GM18498 (cell line): Measurements from ENCODE around the gene DDX51.
"Not testable (repeated sequence)": the region's sequence is repeated elsewhere in the genome, so short reads cannot be mapped to it uniquely, and the experiment has no call there.

ENCODE experiments used
- ATAC-seq: cut with Tn5 transposase; IDR thresholded peaks from one replicate; pipeline ENCODE4 v1.9.1; 2021; ENCODE audit warnings: mild to moderate bottlenecking, moderate library complexity; ENCODE audit not compliant: unreplicated experiment

DDX51 gene

DNA sequence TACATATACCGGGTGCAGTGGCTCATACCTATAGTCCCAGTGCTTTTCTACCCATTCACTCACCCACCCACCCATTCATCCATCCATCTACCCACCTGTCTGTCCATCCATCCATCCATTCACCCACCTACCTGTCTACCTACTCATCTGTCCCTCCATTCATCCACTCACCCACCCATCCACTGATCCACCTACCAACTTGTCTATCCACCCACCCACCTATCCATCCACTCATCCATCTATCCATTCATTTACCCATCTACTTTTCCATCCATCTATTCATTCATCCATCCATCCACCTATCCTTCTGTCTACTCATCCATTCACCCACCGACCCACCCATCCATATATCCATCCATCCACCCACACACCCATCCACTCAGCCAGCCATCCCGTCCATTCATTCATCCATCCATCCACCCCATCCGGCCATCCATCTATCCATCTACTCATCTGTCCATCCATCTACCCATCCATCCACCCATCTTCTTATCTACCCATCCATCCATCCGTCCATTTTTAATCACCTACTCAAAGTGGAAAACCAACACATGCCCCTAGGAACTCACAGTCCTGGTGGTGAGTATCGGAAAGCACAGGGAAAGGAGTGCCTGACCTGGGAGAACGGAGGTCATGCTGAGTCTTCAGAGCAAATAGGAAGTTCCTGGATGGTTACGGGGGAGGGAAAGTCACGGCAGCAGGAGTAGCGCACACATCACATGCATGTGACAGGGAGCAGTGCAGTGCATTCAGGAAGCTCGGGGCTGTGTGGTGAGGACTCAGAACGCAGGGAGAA, 20.0 kb downstream of the DDX51 start:
- ATAC-seq, result no peak

DNA sequence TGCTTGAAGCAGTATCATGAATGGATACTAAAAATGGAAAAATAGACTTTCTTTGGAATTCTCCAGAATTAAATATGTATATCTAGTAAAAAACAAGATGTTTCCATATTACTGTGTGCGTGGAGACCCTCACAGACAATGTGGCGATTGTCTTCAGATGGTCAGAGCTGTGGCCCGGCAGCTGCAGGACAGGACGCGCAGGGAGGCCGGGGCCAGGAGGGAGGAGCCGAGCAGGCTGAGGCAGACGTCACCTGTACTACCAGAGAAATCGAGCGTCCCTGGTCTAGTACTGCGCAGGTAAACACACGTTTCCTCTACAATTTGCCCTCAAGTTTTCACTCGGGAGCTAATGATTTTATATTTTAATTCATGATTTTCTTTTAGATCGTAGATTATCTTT, 22.8 kb downstream of the DDX51 start:
- ATAC-seq, result no peak

DNA sequence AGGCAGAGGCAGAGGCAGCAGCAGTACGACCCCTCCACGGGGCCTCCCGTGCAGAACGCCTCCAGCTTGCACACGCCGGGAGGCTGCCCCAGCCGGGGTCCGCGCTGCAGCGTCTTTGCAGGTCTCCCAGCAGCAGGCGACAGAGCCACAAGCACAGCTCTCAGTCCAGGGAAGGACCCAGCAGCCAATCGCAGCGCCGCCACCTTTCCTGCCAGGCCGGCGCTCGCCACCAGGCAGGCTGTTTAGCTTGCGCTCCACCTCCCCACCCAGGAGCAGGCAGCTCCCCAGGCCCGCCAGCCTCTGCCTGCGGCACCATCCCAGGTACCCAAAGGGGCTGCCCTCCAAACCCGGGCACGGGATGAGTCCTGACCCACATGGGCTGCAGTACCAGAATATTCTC, 25.2 kb downstream of the DDX51 start:
- ATAC-seq, result no peak

DNA sequence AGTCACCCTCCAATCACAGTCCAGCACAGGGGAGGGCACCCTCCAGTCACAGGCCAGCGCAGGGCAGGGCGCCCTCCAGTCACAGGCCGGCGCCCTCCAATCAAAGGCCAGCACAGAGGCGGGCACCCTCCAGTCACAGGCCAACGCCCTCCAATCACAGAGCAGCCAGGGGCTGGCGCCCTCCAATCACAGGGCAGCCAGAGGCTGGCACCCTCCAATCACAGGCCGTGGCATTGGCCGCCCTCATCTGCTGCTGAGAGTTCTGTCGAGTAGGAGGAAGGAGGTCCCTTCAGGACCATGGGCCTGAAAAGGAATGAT, 26.6 kb downstream of the DDX51 start:
- no peak for ATAC-seq

DNA sequence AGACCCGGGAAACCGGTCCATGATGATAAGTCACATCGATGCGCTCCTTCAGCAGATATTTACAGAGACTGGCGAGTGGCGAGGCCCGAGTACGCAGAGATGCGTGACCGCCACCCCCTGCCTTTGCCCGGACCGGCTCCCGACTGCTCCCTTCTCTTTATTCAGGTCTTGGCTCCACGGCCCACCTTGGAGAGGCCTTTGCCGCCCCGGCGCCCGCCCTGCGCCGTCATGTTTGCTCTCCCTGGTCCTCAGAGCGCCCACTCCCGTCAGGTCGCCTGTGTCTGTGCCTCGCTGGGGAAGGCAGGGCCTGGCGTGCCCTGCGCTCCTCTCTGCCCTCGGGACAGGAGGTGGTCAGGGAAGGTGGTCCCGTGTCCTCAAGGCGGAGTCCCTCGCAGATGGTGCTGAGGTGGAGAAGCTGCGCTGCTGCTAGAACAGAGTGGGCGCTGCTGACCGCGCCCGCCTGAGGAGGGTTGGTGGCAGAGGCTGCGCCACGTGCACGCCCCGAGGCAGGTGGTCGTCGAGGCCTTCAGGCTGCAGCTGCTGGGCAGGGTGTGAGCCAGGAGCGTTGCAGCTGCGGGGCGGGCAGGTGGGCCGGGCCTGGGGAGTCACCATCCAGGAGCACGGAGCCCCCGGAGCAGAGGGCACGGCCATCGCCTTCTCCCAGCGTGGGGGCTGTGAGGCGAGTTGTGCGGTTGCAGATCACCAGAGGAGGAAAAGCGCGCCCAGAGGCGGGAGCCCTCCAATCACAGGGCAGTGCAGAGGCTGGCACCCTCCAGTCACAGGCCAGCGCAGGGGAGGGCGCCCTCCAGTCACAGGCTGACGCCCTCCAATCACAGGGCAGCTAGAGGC, 27.2 kb downstream of the DDX51 start:
- ATAC-seq, result no peak

DNA sequence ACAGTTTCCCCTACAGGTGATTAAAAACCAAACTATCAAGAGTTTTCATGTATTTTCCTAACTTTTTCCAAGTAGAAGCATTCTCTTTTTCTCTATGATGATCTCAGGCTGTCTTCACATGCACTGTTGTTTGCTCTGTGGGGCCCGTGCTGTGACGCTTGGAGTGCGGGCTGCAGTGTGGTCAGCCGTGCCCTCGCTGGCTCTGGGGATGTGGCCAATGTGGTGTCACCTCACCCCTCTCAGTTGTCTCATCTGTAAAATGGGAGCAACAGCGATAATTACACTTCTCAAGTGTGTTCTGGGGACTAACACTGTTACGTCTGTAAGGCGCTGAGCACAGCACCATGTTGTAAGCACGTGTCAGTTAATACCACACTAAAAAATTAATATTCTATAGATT, 28.6 kb downstream of the DDX51 start:
- ATAC-seq, result no peak

DNA sequence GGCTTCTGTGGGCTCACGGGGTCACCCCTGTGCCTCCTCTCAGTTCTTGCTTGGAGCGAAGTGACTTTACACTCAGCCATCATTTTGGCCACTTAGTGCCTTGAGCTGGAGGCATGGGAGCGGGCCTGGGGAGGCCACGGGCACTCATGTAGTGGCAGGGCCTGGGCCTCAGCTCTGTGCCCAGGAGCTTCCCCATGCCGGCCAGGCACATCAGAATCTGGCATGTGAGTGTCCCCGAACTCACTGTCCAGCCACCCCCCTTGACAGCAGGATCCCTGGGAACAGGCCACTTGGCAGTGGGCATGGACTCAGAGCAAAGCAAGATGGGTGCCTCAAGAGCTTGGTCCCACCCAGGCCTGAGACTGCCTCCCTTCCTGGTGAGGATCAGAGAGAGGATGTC, 29.5 kb downstream of the DDX51 start:
- no peak for ATAC-seq

DNA sequence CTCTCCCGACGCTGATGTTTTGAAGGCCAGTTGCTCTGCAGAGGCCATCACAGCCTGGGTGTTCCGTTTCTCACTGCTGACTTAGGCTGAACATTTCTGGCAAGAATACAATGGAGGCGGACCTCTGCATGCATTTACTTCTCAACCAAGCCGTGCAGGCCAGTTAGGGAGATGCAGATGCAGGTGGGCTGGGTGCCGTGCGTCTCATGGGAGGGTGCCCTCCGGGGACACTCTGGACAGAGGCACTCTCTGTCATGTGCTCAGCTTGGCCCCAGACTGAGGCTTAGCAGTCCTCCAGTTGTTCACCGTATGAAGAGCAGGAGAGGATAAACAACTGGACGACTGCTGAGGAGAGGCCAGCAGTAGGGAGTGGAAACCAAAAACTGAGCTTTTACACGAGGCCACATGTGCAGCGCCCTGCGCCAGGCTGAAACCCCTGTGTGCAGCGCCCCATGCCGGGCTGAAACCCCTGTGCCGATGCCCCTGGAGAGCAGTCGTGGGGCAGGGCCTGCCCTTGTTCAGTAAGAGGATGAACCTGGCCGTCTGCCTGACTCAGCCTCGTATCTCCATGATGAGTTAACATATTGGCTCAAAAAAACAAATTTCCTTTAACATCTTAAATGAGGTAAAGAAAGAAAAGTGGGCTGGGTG, 32.3 kb downstream of the DDX51 start:
- no peak for ATAC-seq

DNA sequence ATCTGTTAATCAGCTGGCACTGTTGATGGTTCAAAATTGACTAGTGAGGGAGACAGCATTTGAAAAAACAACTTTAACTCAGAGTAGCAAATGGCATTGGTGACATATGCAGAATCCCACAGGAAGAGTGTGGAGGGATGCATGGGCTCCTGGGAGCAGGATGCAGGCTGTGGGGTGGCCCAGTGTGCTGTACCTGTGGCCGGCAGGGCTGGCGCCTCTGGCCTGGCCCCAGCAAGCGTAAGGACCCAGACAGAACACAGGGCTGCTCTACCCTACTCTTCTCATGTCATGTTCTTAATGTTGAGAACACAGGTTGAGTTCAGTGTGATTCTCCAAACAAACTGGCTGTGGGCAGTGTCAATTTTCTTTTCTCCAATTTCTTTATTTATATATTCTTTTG, 33.4 kb downstream of the DDX51 start:
- no peak for ATAC-seq

DNA sequence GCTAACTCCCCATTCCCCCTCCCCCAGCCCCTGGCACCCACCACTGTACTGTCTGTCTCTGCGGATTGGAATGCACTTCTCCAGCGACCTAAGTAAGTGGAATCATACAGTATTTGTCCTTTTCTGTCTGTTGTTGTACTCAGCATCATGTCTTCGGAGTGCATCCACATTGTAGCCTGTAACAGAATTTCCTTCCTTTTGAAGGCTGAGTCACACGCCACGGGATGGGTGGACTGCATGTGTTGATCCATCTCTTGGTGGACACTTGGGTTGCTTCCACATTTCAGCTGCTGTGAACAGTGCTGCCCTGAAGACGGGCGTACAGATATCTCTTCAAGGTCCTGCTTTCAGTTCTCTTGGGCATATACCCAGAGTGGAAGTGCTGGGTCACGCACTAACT, 34.4 kb downstream of the DDX51 start:
- ATAC-seq, result no peak

DNA sequence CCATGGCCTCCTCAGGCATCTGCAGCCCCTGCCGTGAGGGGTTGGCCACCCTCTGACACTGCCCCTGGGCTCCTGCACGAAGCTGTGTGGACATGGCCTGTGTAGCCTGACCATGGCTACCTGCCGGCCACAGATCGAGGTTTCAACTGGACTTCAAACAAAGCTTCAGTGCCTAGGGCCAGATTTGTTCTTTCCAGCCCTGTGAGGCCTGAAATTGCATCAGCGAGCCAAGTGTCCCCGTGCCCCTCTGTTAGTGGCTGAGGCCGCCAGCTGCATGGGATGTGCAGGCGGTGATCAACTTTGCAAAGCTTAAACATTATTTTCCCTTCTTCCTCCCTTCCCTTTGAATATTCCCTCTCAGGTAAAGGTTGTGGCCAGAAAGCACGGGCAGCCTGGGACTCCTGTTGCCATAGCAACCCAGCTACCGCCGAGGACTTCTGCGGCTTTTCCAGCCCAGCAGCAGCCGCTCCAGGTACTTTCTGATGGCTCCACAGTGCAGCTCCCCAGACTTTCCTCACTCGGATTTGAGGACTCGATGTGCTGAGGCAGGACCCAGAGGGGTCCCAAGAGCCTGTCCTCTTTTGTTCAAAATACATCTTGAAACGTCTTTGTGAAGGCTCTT, 35.8 kb downstream of the DDX51 start:
- ATAC-seq, result no peak

DNA sequence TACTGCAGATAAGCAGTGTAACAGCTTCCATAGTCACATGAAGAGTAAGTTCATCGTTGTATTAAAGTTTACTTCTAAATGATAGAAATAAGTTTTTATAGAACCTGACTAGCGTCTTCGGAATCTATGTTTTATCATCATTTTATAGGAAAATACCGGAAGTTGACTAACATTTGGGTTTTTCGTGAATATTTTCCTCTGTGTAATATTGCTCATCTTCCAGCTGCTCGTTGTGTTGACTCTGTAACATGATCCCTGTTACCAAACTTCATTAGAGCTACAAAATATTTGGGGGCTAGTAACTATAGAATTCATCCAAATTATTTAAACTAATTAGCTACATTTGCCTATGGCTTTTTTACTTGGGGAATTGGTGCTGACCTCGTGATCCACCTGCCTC, 37.2 kb downstream of the DDX51 start:
- no peak for ATAC-seq

DNA sequence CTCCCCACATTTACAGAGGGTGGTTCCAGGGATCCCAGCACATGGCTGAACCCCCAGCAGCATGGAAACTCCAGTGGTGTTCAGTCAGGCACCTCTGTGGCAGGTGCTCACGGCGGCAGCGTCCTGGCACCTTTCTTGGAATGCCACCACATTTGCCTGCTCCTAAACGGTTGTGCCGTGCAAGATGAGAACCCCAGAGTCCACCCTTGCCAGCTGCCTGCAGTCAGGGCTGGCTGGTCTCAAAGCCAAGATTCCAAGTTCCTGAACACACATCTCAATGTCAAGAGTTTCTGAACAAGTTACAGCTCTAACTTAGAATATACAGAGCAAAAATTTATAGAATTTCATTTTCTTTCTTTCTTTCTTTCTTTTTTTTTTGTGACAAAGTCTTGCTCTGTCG, 38.7 kb downstream of the DDX51 start:
- ATAC-seq, result no peak

DNA sequence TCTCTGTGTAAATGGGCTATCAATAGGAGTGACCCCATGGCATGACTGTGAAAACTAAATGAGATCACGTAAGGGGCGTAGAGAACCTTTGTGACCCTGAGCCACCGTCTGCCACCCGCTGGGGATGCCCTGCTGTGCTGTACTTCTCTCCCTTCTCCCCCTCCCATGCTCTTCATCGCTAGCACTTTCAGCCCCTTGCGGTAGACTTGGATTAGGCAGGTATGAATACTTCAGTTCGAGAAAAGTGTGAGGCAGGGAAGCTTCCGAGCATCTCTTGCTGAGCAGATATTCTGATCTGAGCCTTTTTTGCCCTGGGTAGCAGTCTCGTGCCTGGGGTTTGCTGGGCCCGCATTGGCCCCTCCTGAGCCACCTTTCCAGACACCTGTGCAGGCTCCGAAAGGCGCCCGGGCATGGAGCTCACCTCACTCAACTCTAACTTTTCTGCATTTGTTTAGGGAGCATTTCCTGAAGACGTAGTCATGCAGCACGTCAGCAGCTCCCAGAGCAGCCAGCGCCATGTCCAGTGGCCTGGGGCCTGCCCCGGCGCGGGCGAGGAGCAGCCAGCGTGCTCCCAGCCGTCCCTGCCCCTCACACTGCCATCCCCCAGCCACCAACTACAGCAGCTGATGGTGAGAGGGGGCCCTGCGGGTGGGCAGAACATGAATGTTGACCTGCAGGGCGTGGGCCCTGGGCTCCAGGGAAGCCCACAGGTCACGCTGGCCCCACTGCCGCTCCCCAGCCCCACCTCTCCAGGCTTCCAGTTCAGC, 40.4 kb downstream of the DDX51 start:
- ATAC-seq, result no peak

DNA sequence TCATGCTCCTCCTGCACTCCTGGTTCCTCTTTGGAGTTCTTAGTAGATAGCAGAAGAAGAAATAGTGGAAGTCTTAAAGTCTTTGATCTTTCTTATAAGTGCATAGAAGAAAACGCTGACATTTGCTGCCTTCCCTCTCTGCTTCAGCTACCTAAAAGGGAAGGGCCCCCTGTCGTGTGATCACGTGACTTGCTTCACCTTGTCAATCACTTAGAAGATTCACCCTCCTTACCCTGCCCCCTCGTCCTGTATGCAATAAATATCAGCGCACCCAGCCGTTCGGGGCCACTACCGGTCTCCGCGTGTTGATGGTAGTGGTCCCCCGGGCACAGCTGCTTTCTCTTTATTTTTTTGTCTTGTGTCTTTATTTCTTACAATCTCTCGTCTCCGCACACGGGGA, 41.0 kb downstream of the DDX51 start:
- ATAC-seq, result not testable (repeated sequence)

DNA sequence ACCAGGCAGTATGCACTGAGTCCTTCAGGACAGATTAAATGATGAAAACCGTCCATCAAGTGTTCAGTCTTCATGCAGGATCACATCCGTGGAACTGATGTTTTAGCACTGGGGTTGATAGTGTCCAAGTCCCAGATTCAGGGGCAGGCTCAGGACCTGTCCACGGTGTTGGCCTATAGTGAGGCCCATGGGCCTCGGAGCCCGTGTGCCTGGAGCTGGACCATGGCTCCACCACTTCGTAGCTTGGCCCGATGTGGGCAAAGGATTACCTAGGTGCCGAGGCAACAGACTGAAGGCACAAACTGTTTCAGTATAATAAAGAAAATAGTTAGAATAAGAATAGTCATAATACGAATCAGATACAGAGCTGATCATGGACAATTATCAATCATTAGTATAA, 41.8 kb downstream of the DDX51 start:
- ATAC-seq, result no peak

DNA sequence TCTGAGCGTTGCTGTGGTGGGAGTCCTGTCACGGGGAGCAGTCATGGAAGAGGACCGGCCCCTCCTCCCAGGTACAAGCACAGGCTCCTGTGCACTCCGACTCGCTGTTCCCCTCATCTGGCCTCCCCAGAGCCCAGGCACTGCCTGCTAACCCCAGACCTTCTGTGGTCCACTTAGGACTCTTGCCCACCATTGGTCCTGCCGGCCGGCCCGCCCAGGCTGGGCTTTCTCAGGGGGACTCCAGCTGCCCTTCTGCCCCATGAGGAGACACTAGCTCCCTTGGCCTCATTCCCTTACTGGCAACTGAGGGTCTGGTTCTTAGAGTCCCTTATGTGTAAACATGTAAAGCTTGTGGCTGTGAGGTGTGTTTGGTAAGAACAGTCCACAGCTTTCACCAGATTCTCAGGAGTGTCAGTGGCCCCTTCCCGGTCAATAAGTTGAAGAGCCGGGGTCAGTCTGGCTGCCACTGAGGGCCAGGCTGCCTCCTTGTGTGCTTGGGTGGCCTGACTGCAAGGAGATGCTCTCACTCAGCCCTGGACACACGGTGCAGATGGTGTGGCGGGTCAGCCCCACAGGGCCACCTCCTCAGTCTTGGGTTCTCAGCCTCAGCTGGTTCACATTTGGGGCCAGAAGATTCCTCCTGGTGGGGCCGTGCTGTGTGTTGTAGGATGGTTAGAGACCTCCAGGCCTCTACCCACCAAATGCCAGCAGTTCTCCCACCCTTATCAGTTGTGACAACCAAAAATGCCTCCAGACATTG, 43.6 kb downstream of the DDX51 start:
- ATAC-seq, result no peak

DNA sequence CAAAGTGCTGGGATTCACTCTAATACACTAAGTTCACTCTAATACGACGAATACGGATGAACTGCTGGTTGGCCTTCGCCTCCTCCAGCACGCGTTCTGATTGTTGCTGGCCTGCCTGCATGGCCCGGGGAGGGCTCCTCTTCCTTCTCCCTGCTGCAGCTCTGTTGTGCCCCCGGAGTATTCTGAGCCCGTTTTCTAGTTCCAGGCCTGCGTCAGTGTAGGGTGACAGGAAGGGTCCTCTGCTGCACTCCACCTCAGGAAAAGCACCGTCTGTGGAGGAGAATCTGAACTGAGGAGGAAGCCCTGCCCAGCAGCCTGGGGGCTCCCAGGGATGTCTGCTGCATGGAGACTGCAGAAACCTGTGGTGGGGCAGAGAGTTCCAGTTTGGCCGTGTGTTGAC, 44.4 kb downstream of the DDX51 start:
- no peak for ATAC-seq

DNA sequence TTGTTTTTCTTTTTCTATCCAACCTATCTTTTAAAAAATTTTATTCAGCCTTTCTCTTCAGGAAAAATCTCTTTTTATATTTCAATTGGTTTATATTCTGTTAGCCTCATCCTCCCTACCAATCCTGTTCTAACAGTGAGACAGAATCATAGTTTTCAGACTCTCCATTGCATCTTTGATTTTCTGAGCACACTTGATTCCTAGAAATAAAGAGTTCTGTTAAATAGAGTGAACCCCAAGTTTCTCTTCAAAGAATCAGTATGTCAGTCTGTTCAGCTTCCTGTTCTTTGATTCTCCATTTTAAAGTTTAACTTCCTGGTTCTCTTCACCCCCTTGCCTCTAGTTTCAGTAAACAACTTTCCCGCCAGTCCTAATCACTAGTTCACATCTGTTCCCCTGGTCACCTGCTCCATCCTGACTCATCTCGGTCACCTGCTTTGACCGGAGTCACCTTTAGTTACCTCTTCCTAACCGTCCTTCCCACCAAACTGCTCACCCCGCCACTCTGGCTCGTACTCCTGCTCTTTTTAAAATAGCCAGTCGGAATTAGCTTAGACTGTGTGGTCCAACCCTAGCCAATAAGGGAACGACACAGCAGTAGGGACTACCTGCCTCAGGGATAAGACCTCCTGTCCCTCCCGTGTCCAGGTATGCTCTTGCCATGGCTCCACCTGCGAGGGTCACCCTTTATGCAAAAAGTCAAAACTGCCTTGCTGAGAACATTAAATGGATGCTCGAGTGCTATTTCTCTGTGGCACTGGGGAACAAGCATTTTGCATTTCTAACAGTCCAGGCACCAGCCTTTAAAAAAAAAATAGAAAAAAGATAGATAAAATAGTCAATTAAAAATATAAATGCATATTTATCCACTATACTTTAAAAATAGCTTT, 48.4 kb downstream of the DDX51 start:
- ATAC-seq, result no peak
